HG03280 (cell line): ENCODE measurements around the gene BAHCC1.

Experiments used
- ATAC-seq: cut with Tn5 transposase; IDR thresholded peaks from one replicate; pipeline ENCODE4 v1.9.1; 2021; ENCODE audit warnings: mild to moderate bottlenecking, moderate library complexity; ENCODE audit not compliant: unreplicated experiment

Gene BAHCC1

GRCh38 chr17:81476635-81477034 is 81.4 kb downstream of the BAHCC1 start:
- ATAC-seq = no peak

- no peak for ATAC-seq
Measured at GRCh38 chr17:81477173-81477572, 81.9 kb downstream of the BAHCC1 start.

- ATAC-seq = no peak
Measured at GRCh38 chr17:81478119-81478518, 82.9 kb downstream of the BAHCC1 start.

- ATAC-seq = no peak
Measured at GRCh38 chr17:81479175-81480071, 84.2 kb downstream of the BAHCC1 start.

- ATAC-seq = no peak
Measured at GRCh38 chr17:81480140-81481072, 85.1 kb downstream of the BAHCC1 start.

DNA sequence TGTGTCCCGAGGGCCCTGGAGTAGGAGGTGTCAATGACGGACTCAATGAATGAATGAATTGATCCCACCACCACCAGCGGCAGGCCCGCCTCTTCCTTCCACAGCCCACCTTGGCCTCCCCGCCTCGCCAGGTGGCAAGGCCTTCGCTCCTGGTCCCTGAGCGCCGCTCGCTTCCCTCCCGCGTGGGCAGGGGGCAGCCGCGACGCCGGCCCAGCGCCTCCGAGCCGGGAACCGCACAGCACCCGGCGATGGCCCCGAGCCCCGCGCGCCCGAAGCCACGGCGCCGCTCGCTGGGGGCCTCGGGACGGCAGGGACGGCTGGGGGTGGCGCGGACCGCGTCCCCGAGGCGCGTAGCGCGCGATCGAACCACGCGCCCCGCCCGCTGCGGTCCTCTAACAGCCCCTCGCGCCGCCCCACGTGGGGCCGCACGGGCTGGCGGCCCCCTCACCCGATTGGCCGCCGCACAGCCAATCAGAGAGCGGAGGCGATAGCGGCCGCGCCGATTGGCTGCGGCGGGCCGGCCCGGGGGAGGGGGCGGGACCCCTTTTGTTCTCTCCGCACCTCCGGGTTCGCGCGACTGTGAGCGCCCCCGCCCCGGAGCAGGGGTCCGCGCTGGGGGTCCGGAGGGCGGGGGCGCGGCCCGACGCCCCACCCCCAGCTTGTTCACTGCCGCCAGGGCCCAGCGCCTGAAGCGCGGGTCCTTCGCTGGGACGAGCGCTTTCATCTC is 86.0 kb downstream of the BAHCC1 start:
- no peak for ATAC-seq

DNA sequence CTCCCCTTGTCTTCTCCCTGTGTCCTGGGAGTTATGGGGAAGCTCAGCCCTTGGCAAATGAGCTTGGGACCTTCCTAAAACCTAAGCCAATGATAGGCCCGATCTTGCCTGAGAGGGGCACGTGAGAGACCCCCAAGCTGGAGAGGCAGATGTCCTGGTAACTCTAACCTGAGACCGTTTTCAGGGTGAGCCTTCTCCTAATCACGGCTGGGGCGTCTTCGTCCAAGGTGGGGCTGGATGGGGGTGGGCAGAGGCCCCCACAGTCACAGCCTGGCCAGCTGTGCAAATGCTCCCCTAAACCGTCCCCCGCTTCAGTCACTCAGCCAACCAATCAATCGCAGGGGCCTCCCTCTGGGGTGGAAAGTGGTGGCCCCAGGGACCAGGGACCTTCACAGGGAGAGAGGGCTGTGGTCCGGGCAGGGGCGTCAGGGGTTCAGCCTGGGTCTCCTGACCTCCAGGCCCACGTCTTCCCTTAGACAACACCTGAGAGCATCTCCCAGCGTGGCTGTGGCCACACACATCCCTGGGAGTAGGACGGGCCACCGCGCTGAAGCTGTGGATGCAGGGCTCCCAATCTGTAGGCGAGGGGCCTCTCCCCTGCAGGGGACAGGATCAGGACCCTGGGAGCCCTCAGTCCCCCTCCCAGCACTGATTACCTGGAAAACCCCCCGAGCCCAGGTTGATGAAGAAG is 86.7 kb downstream of the BAHCC1 start:
- ATAC-seq = no peak

- no peak for ATAC-seq
Measured at GRCh38 chr17:81482673-81483072, 87.4 kb downstream of the BAHCC1 start.

GRCh38 chr17:81483085-81483861 is 88.0 kb downstream of the BAHCC1 start:
- ATAC-seq = no peak

GRCh38 chr17:81483862-81484194 is 88.6 kb downstream of the BAHCC1 start:
- no peak for ATAC-seq

GRCh38 chr17:81484195-81484979 is 89.1 kb downstream of the BAHCC1 start:
- ATAC-seq = peak; percentile 71

DNA sequence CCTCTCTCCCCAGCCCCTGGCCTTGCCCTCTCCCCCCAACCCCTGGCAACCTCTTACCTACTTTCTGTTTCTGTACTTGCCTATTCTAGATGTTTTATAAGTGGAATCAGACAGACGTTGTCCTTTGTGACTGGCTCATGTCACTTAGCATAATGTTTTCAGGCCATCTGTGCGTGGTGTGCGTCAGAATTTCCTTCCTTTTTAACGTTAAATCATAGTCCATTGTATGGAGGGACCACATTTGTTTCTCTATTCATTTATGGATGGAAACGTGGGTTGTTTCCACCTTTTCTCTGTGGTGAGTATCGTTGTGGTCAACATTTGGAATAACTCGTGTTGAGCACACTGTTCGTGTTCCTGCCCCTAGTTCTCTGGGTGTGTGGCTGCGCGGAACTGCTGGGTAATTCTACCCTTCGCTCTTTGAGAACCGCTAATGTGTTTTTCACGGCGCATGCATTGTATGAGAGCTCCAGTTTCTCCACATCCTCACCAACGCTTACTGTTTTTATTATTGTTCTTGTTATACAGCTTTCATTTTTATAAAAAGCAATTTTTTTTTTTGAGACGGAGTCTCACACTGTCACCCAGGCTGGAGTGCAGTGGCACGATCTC is 91.0 kb downstream of the BAHCC1 start:
- no peak for ATAC-seq

GRCh38 chr17:81487089-81487486 is 91.8 kb downstream of the BAHCC1 start:
- ATAC-seq = no peak

DNA sequence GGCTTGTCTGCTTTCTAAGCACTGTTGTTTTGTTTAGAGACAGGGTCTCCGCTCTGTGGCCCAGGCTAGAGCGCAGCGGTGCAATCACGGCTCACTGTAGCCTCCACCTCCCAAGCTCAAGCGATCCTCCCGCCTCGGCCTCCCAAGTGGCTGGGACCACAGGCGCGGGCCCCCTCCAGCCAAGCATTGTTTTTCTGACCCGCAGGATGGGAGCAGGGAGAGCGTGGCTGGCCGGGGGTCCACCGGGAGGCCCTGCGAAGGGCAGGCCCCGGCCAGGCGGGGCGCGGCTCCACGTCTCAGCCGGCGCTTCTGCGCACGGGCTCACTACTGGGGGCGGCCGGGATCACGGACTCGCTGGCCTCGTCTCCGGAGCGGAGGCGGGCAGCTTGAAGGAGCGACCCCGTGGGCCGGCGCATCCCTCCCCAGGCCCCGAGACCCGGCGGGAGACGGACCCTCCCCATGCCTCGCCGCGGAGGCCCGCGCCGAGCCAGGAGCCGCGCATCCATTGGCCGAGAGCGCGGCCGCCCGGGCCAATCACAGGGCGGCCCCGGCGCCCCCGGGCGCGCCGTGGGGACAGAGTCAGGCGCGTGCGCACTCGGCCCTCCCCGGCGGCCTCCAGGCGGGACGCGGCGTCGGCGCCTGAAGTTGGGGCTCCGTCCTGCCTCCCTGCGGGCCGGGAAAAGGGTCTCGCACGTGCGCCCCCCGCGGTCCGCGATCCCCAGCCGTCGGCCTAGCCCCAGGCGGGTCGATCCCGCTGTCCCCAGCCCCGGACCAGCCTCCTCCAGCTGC is 92.4 kb downstream of the BAHCC1 start:
- peak; percentile 57 for ATAC-seq

DNA sequence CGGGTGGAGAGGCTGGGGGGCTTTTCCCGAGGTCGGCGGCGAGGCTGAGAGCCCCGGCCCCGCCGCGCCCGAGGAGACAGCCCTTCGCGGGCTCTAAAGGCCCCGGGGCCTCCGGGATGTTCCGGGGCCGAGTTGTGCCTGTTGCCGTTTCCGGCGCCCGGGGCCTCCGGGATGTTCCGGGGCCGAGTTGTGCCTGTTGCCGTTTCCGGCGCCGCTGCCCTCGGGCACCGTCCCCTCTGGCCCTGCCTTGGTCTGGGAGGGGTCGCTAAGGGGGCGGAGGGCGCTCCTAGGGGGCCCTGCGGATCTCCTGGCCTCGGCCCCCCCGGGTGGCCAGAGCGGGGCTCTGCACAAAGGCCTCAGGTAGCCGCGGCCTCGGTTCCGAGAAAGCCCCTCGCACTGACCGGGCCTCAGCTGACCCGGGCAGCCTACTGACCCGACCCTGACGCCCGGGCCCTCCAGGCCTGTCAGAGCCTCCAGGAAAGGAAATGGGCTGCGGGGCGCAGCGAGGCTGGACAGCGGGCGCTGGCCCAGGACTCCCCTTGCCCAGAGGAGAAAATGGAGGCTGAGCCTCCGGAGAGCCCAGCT is 93.1 kb downstream of the BAHCC1 start:
- ATAC-seq = no peak

- ATAC-seq = no peak
Measured at GRCh38 chr17:81489012-81489997, 94.0 kb downstream of the BAHCC1 start.
